Neural cell (in vitro differentiated cells): ENCODE data around the gene RSRP1. TPM values are rescaled to one million over a fixed set of nuclear protein-coding genes. Genes with fewer than 3 reads are reported as not detected.

Experiments used
- H2AFZ ChIP-seq: fragments of 200-600, 300-800 bp; sonication (generic), shearing (Covaris generic); 2 replicates; pipeline ENCODE4 v1.6.0; 2014; ENCODE audit warnings: low read depth, mild to moderate bottlenecking, antibody characterized with exemption, low read length, moderate library complexity
- H3F3A ChIP-seq: fragments of 200-600 bp; shearing (Covaris generic); 2 replicates; pipeline ENCODE4 v1.6.1; 2016; ENCODE audit warnings: mild to moderate bottlenecking, moderate library complexity, mixed read lengths, antibody characterized with exemption, low read length; ENCODE audit not compliant: insufficient read depth, poor library complexity, severe bottlenecking
- H3K27ac ChIP-seq: fragments of 200-600, 300-800 bp; sonication (generic), shearing (Covaris generic); 2 replicates; pipeline ENCODE4 v1.5.1; 2014; ENCODE audit warnings: mild to moderate bottlenecking, low read length, moderate library complexity
- H3K27me3 ChIP-seq: fragments of 300-800, 200-600 bp; sonication (generic), shearing (Covaris generic); 2 replicates; pipeline ENCODE4 v1.6.0; 2014; ENCODE audit warnings: mild to moderate bottlenecking, low read depth, low read length, moderate library complexity; ENCODE audit not compliant: insufficient read depth
- H3K36me3 ChIP-seq: fragments of 300-800, 200-600 bp; sonication (generic), shearing (Covaris generic); 2 replicates; pipeline ENCODE4 v1.5.1; 2014; ENCODE audit warnings: mild to moderate bottlenecking, antibody characterized with exemption, low read length, moderate library complexity; ENCODE audit not compliant: insufficient read depth
- H3K4me2 ChIP-seq: fragments of 300-800, 200-600 bp; sonication (generic), shearing (Covaris generic); 2 replicates; pipeline ENCODE4 v1.6.0; 2014; ENCODE audit warnings: mild to moderate bottlenecking, low read length
- H3K4me3 ChIP-seq: fragments of 300-800, 200-600 bp; sonication (generic), shearing (Covaris generic); 2 replicates; pipeline ENCODE4 v1.5.1; 2014; ENCODE audit warnings: mild to moderate bottlenecking, low read length, moderate library complexity
- H3K79me2 ChIP-seq: fragments of 200-600 bp; shearing (Covaris generic); replicated peaks from 2 replicates; pipeline ENCODE4 v1.6.0; 2014; ENCODE audit warnings: mild to moderate bottlenecking, low read length, moderate library complexity; ENCODE audit not compliant: insufficient read depth
- H3K9ac ChIP-seq: fragments of 300-800, 200-600 bp; sonication (generic), shearing (Covaris generic); 2 replicates; pipeline ENCODE4 v1.6.1; 2016; ENCODE audit warnings: mild to moderate bottlenecking, low read length, mixed read lengths
- H3K9me2 ChIP-seq: fragments of 200-600 bp; shearing (Covaris generic); 2 replicates; pipeline ENCODE4 v1.6.1; 2016; ENCODE audit warnings: mild to moderate bottlenecking, low read length, mixed read lengths; ENCODE audit not compliant: insufficient read depth
- H3K9me3 ChIP-seq: fragments of 200-600, 300-800 bp; sonication (generic), shearing (Covaris generic); 2 replicates; pipeline ENCODE4 v1.6.1; 2016; ENCODE audit warnings: mild to moderate bottlenecking, mixed run types, low read length, moderate library complexity, mixed read lengths
- H4K20me1 ChIP-seq: fragments of 200-600 bp; shearing (Covaris generic); 2 replicates; pipeline ENCODE4 v1.6.1; 2016; ENCODE audit warnings: mild to moderate bottlenecking, mixed run types; ENCODE audit not compliant: insufficient read depth
- EP300 ChIP-seq: fragments of 450-650 bp; conservative IDR thresholded peaks from 2 replicates; pipeline ENCODE4 v1.6.1; 2014; ENCODE audit warnings: antibody characterized with exemption, mild to moderate bottlenecking, moderate library complexity; ENCODE audit not compliant: poor library complexity, severe bottlenecking
- EZH2 ChIP-seq: fragments of 200-600, 300-800 bp; shearing (Covaris generic), sonication (generic); IDR thresholded peaks from 2 replicates; pipeline ENCODE4 v1.6.1; 2014; ENCODE audit warnings: antibody characterized with exemption, low read length, borderline replicate concordance, mild to moderate bottlenecking; ENCODE audit not compliant: insufficient read depth, poor library complexity, severe bottlenecking
- MXI1 ChIP-seq: fragments of 450-650 bp; conservative IDR thresholded peaks from 2 replicates; pipeline ENCODE4 v1.6.1; 2014; ENCODE audit warnings: antibody characterized with exemption, mild to moderate bottlenecking; ENCODE audit not compliant: poor library complexity, severe bottlenecking
- POLR2AphosphoS5 ChIP-seq: IDR thresholded peaks from 2 replicates; pipeline ENCODE4 v1.6.1; 2012
- RAD21 ChIP-seq: fragments of 450-650 bp; conservative IDR thresholded peaks from 2 replicates; pipeline ENCODE4 v1.6.1; 2014; ENCODE audit warnings: antibody characterized with exemption, mild to moderate bottlenecking, moderate library complexity
- SMC3 ChIP-seq: fragments of 450-650 bp; conservative IDR thresholded peaks from 2 replicates; pipeline ENCODE4 v1.6.1; 2014; ENCODE audit warnings: antibody characterized with exemption, mild to moderate bottlenecking, moderate library complexity; ENCODE audit not compliant: poor library complexity
- TAF1 ChIP-seq: IDR thresholded peaks from 2 replicates; pipeline ENCODE4 v1.6.1; 2012; ENCODE audit warnings: low read depth
- polyA plus RNA-seq: library from polyadenylated mRNA; depleted of rRNA; stranded (reverse); fragments of >200 nt; gene quantifications from 2 replicates; pipeline ENCODE4 v1.2.3, GENCODE V29; 2014
- TF ChIP-seq, protein P1 (sequence below): IDR thresholded peaks from 2 replicates; pipeline ENCODE4 v1.6.1; 2012; ENCODE audit warnings: borderline replicate concordance
- TF ChIP-seq, protein P2 (sequence below): fragments of 450-650 bp; IDR thresholded peaks from 2 replicates; pipeline ENCODE4 v1.5.1; 2014; ENCODE audit warnings: antibody characterized with exemption, mild to moderate bottlenecking, moderate library complexity; ENCODE audit not compliant: poor library complexity, severe bottlenecking

Gene RSRP1
- polyA plus RNA-seq, 1 donor from 2014 or later = 152 TPM

DNA sequence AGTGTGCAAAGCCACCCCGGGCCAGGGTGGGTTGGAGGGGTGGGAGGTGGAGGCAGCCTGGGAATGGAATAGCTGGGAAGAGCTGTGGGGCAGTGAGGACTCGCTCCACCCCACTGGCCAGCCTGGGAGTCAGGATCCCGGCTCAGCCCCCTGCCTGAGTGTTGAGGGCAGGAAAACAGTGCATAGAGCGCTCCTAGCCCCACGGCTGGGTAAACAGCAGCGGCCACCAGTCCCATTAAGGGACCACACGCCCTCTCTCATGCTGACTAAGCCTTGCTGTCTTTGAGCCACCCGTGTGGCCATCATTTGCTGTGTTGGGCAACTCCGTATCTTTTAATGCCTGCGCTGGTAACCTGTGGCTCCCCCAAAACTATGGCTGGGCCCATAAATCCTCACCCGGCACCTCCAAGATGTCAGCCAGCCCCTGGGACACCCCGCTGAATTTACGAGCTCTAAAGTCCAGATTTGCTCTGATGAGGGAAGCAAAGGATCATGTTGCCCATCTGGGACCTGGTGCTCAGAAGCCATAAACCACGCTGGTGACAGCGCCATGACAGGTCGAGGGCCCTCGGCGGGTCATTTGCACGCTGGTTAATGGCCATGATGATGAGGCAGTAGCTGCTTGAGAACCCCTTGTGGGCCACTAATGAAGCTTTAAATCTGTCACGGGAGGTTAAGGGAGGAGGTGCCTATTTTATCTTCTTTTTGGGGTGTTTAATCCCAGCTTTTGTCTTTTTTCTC, 49.8 kb downstream of the RSRP1 start:
- no peak overlapping the region for H3K4me2 ChIP-seq
- H3K27me3 ChIP-seq = no peaks in the 10 kb centered on the region
- no peaks in the 10 kb centered on the region for H3K79me2 ChIP-seq
- no peaks in the 10 kb centered on the region for H4K20me1 ChIP-seq
- no peaks in the 10 kb centered on the region for H3K9me3 ChIP-seq
- no peak overlapping the region for H3K9ac ChIP-seq
- H3K9me2 ChIP-seq = no peaks in the 10 kb centered on the region
- no peak overlapping the region for H2AFZ ChIP-seq
- H3F3A ChIP-seq = no peaks in the 10 kb centered on the region
- H3K36me3 ChIP-seq = no peaks in the 10 kb centered on the region
- H3K4me3 ChIP-seq = no peak overlapping the region
- TF ChIP-seq EZH2 (no peak), EP300 (no peak), SMC3 (no peak), MXI1 (no peak), POLR2AphosphoS5 (no peak), RAD21 (no peak), TAF1 (no peak)
- TF ChIP-seq, protein P1, sequence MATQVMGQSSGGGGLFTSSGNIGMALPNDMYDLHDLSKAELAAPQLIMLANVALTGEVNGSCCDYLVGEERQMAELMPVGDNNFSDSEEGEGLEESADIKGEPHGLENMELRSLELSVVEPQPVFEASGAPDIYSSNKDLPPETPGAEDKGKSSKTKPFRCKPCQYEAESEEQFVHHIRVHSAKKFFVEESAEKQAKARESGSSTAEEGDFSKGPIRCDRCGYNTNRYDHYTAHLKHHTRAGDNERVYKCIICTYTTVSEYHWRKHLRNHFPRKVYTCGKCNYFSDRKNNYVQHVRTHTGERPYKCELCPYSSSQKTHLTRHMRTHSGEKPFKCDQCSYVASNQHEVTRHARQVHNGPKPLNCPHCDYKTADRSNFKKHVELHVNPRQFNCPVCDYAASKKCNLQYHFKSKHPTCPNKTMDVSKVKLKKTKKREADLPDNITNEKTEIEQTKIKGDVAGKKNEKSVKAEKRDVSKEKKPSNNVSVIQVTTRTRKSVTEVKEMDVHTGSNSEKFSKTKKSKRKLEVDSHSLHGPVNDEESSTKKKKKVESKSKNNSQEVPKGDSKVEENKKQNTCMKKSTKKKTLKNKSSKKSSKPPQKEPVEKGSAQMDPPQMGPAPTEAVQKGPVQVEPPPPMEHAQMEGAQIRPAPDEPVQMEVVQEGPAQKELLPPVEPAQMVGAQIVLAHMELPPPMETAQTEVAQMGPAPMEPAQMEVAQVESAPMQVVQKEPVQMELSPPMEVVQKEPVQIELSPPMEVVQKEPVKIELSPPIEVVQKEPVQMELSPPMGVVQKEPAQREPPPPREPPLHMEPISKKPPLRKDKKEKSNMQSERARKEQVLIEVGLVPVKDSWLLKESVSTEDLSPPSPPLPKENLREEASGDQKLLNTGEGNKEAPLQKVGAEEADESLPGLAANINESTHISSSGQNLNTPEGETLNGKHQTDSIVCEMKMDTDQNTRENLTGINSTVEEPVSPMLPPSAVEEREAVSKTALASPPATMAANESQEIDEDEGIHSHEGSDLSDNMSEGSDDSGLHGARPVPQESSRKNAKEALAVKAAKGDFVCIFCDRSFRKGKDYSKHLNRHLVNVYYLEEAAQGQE = no peak
- TF ChIP-seq, protein P2, sequence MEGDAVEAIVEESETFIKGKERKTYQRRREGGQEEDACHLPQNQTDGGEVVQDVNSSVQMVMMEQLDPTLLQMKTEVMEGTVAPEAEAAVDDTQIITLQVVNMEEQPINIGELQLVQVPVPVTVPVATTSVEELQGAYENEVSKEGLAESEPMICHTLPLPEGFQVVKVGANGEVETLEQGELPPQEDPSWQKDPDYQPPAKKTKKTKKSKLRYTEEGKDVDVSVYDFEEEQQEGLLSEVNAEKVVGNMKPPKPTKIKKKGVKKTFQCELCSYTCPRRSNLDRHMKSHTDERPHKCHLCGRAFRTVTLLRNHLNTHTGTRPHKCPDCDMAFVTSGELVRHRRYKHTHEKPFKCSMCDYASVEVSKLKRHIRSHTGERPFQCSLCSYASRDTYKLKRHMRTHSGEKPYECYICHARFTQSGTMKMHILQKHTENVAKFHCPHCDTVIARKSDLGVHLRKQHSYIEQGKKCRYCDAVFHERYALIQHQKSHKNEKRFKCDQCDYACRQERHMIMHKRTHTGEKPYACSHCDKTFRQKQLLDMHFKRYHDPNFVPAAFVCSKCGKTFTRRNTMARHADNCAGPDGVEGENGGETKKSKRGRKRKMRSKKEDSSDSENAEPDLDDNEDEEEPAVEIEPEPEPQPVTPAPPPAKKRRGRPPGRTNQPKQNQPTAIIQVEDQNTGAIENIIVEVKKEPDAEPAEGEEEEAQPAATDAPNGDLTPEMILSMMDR = no peak
- H3K27ac ChIP-seq = no peak overlapping the region

DNA sequence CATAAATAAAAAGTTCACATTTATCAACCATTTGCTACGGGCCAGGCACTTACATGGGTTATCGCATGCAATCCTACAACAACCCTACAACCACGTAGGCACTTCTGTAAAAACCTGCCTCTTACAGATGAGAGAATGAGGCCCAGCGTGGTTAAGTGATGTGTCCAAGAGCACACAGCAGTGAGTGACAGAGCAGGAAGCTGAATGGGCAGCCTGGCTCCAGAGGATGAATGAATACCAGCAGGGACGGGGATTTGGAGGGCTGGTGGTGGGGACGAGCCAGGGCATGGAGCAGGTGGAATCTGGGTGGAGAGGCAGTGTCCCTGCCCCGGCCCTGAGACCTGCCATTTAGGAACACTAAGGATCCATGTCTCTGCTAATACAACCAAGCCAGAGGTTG, 50.4 kb downstream of the RSRP1 start:
- Histone ChIP-seq H4K20me1 (no peaks in the 10 kb centered on the region), H3F3A (no peaks in the 10 kb centered on the region), H3K36me3 (no peaks in the 10 kb centered on the region), H3K27ac (no peak overlapping the region), H3K4me3 (no peak overlapping the region), H2AFZ (no peak overlapping the region), H3K27me3 (no peaks in the 10 kb centered on the region), H3K9me2 (no peaks in the 10 kb centered on the region), H3K79me2 (no peaks in the 10 kb centered on the region), H3K4me2 (no peak overlapping the region), H3K9me3 (no peaks in the 10 kb centered on the region), H3K9ac (no peak overlapping the region)
- TF ChIP-seq TAF1 (no peak), MXI1 (no peak), RAD21 (no peak), EP300 (no peak), SMC3 (no peak), POLR2AphosphoS5 (no peak), EZH2 (no peak)
- TF ChIP-seq, protein P2 = no peak
- TF ChIP-seq, protein P1 = no peak
